ENCODE measurements around the gene CRELD2.

Gene CRELD2

DNA sequence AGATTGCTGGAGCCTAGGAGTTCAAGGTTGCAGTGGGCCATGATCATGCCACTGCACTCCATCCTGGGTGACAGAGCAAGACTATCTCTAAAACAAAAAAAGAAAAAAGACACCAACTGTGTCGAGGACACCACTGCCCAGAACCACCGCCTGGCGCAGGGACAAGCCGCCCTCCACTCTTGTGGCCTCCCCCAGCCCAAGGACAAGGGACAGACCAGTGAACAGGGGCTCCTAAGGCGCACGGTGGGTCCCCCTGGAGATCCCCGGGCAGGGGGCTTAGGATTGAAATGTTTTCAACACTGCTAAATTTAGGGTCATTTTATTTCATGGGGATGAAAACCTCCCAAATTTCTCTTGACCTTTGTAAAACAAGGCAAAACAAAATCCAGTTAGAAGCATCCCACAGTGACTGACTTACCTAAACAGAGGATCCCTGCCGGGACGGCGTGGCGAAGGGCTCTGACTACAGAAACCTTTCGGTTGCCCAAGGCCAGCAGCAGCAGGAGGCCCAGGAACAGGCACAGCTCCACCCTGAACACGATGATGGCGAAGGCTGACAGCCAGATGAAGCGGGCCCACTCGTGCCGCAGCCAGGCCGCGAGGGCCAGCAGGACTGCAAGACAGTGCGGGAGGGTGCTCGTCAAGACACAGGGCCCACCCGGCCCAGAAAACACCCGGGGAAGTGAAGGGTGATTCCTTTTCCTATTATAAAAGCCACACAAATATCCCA, 8.8 kb upstream of the CRELD2 start:
- no peak for DNase-seq (ENCODE audit: low spot score)
- in situ Hi-C loops (cut with MboI; ENCODE audit: low sequenced_read_pairs, unreplicated experiment): no loop called here
- TF ChIP-seq CTCF (IDR thresholded peaks at IDR 0.05; ENCODE audit: borderline replicate concordance, control extremely low read depth, extremely low read depth, insufficient read depth, missing control alignments): no peak

DNA sequence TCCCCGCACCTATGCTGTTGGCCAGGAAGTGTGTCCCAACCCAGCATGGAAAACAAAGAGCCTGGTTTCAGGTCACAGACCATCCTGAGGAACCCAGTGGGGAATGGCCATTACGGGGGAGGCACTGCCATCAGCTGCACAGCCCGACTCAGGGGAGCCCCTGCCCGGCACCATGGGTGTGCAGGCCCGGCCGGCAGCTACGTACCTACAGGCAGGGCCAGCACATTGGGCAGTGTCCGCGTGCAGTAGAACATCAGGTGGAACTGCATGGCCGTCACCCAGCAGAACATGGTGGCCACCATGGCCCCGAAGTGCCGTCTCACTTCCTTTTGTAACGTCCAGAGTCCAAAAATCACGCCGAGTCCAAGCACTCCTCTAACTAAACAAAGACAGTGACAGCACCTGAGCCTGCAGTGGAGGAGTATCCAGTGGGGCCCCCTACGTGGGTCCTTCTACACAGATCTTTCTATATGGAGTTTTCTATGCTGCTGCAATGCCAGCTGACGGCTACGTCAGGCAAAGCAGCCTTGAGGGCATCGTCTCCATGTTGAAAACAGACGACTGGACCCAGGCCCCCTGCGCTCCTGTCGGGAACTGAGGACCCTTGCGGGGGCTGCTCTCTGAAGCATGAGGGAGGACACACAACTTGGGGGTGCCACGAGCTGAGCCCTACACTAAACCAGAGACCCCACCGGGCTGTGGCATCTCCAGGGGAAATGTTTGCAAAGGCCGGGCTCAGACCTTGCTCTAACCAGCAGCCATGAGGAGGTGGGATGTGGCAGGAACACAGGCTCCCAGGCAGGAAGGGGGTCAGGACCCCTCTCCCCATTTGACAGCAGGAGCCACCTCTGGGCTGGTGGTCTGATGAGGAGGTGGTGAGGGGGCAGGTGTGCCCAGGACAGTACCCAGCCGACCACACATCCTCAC, 7.9 kb upstream of the CRELD2 start:
- in situ Hi-C loops (cut with MboI; ENCODE audit: low sequenced_read_pairs, unreplicated experiment): no loop called here
- no peak for TF ChIP-seq CTCF (IDR thresholded peaks at IDR 0.05; ENCODE audit: borderline replicate concordance, control extremely low read depth, extremely low read depth, insufficient read depth, missing control alignments)
- no peak for DNase-seq (ENCODE audit: low spot score)

DNA sequence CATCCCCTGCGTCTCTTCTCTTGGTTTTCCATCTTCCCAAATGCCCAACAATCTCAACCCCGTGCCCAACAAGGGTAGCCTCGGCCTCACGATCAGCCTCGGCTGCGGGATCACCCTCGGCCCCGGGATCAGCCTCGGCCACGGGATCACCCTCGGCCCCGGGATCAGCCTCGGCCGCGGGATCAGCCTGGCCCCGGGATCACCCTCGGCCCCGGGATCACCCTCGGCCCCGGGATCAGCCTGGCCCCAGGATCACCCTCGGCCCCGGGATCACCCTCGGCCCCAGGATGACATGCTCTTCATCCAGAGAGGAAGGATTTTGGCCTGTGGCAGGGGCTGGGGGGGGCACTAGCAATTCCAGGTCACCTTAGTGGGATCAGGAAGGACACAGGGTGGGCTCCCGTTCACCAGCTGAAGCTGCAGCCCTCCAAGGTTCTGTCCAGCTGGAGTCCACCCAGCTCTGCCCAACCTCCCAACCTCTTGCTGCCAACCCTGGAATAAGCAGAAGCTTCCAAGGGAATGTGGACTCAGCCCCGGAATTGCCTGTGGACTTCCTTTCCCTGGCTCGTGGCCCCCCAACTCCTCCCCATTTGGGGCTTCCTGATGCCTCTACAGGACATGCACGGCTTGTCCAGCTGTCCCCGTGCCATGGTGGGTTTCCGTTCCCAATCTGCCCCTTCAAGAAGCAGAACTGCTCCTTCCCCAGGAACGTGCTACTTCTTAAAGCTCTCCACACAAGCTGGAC, 6.4 kb upstream of the CRELD2 start:
- in situ Hi-C loops (cut with MboI; ENCODE audit: low sequenced_read_pairs, unreplicated experiment): no loop called here
- no peak for DNase-seq (ENCODE audit: low spot score)
- TF ChIP-seq CTCF (IDR thresholded peaks at IDR 0.05; ENCODE audit: borderline replicate concordance, control extremely low read depth, extremely low read depth, insufficient read depth, missing control alignments): no peak

DNA sequence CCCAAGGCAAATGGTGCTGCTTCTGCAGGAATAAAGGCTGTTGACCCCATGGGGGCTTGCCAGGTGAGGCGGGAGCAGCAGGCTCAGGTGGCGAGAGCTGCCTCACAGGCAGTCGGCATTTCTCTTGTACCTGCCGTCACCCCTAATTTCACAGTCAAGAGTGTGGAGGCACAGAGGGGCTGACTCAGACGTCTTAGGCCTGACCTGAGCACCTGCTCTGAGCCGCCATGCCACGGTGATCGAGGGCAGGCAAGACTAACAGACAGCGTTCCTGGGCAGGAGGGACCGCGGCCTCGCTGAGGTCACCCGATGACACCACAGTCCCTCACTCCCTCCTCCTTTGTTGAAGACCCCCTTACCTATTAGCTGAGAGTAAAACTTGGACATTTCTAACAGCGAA, 5.4 kb upstream of the CRELD2 start:
- no peak for TF ChIP-seq CTCF (IDR thresholded peaks at IDR 0.05; ENCODE audit: borderline replicate concordance, control extremely low read depth, extremely low read depth, insufficient read depth, missing control alignments)
- in situ Hi-C loops (cut with MboI; ENCODE audit: low sequenced_read_pairs, unreplicated experiment): no loop called here
- DNase-seq (ENCODE audit: low spot score): no peak

- in situ Hi-C loops (cut with MboI; ENCODE audit: low sequenced_read_pairs, unreplicated experiment): no loop called here
- DNase-seq (ENCODE audit: low spot score): no peak
- TF ChIP-seq CTCF (IDR thresholded peaks at IDR 0.05; ENCODE audit: borderline replicate concordance, control extremely low read depth, extremely low read depth, insufficient read depth, missing control alignments): no peak
Observed at GRCh38 chr22:49913446-49913845, 5.0 kb upstream of the CRELD2 start.

DNA sequence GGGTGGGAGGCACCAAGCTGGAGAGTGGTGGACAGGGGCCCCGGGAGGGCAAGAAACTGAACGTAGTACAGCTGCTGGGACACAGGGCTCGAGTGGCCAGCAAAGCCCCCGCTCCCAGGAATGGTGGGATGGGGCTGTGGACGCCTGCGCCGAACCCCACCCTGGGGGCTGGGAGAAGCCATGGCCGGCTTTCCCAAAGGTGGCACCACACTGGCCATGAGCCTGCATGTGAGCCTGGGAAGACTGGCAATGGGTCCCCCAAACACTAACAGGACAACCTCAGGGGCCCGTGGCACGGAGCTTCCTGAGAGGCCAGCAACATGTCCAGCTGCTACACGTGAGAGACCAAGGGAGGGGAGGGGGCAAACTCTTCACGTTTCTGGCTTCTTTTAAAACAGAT, 4.2 kb upstream of the CRELD2 start:
- in situ Hi-C loops (cut with MboI; ENCODE audit: low sequenced_read_pairs, unreplicated experiment): no loop called here
- DNase-seq (ENCODE audit: low spot score): no peak
- TF ChIP-seq CTCF (IDR thresholded peaks at IDR 0.05; ENCODE audit: borderline replicate concordance, control extremely low read depth, extremely low read depth, insufficient read depth, missing control alignments): no peak
